ENCODE data around the gene HOXC6.

HOXC6 gene

DNA sequence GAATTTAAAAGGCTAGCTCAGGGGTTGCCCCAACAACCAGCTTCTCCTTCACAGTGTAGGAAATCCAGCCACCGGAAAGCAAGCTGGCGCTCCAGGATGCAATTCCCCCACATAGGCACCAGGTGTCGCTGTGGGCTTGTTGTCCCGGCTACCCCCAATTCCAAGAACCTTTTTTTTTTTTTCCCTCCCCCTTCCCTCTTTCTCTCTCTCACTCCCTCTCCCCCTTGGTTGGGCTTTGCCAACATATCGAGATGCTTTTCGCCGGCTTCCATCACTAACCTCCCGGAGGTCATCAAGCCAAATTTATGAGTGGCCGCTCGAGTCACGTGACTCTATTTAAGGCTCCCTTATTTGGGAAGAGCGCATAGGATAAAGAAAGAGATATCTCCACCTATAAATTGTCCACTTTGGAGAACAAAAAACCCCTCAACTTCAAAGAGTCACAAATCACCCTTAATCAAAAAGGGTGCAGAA is 4.4 kb downstream of the HOXC6 start, which contains the start of gene HOXC5 (continued):
- TF ChIP-seq SALL2 (tag by site-specific recombination; IDR thresholded peaks at IDR 0.05; ENCODE audit: borderline replicate concordance) (no peak), ZNF768 (tag by site-specific recombination; IDR thresholded peaks at IDR 0.05) (no peak), KLF7 (tag by site-specific recombination; IDR thresholded peaks at IDR 0.05; ENCODE audit: borderline replicate concordance) (peak; percentile 49; the same call in 1 of the 2 replicates), SP2 (tag by site-specific recombination; IDR thresholded peaks at IDR 0.05) (peak; percentile 67), ZNF248 (tag by site-specific recombination; IDR thresholded peaks at IDR 0.05) (no peak), ZNF624 (tag by site-specific recombination; IDR thresholded peaks at IDR 0.05) (no peak), ZNF19 (tag by site-specific recombination; IDR thresholded peaks at IDR 0.05; ENCODE audit: low read depth) (no peak)
- TF ChIP-seq, protein P1, sequence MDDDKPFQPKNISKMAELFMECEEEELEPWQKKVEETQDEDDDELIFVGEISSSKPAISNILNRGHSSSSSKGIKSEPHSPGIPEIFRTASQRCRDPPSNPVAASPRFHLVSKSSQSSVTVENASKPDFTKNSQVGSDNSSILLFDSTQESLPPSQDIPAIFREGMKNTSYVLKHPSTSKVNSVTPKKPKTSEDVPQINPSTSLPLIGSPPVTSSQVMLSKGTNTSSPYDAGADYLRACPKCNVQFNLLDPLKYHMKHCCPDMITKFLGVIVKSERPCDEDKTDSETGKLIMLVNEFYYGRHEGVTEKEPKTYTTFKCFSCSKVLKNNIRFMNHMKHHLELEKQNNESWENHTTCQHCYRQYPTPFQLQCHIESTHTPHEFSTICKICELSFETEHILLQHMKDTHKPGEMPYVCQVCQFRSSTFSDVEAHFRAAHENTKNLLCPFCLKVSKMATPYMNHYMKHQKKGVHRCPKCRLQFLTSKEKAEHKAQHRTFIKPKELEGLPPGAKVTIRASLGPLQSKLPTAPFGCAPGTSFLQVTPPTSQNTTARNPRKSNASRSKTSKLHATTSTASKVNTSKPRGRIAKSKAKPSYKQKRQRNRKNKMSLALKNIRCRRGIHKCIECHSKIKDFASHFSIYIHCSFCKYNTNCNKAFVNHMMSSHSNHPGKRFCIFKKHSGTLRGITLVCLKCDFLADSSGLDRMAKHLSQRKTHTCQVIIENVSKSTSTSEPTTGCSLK (tag by site-specific recombination; IDR thresholded peaks at IDR 0.05): no peak
- TF ChIP-seq, protein P2, sequence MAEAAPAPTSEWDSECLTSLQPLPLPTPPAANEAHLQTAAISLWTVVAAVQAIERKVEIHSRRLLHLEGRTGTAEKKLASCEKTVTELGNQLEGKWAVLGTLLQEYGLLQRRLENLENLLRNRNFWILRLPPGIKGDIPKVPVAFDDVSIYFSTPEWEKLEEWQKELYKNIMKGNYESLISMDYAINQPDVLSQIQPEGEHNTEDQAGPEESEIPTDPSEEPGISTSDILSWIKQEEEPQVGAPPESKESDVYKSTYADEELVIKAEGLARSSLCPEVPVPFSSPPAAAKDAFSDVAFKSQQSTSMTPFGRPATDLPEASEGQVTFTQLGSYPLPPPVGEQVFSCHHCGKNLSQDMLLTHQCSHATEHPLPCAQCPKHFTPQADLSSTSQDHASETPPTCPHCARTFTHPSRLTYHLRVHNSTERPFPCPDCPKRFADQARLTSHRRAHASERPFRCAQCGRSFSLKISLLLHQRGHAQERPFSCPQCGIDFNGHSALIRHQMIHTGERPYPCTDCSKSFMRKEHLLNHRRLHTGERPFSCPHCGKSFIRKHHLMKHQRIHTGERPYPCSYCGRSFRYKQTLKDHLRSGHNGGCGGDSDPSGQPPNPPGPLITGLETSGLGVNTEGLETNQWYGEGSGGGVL (tag by site-specific recombination; IDR thresholded peaks at IDR 0.05): peak; percentile 96
- TF ChIP-seq, protein P3, sequence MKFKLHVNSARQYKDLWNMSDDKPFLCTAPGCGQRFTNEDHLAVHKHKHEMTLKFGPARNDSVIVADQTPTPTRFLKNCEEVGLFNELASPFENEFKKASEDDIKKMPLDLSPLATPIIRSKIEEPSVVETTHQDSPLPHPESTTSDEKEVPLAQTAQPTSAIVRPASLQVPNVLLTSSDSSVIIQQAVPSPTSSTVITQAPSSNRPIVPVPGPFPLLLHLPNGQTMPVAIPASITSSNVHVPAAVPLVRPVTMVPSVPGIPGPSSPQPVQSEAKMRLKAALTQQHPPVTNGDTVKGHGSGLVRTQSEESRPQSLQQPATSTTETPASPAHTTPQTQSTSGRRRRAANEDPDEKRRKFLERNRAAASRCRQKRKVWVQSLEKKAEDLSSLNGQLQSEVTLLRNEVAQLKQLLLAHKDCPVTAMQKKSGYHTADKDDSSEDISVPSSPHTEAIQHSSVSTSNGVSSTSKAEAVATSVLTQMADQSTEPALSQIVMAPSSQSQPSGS (tag by site-specific recombination; IDR thresholded peaks at IDR 0.05; ENCODE audit: low read depth): no peak
- TF ChIP-seq, protein P4, sequence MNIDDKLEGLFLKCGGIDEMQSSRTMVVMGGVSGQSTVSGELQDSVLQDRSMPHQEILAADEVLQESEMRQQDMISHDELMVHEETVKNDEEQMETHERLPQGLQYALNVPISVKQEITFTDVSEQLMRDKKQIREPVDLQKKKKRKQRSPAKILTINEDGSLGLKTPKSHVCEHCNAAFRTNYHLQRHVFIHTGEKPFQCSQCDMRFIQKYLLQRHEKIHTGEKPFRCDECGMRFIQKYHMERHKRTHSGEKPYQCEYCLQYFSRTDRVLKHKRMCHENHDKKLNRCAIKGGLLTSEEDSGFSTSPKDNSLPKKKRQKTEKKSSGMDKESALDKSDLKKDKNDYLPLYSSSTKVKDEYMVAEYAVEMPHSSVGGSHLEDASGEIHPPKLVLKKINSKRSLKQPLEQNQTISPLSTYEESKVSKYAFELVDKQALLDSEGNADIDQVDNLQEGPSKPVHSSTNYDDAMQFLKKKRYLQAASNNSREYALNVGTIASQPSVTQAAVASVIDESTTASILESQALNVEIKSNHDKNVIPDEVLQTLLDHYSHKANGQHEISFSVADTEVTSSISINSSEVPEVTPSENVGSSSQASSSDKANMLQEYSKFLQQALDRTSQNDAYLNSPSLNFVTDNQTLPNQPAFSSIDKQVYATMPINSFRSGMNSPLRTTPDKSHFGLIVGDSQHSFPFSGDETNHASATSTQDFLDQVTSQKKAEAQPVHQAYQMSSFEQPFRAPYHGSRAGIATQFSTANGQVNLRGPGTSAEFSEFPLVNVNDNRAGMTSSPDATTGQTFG (tag by site-specific recombination; IDR thresholded peaks at IDR 0.05; ENCODE audit: borderline replicate concordance): no peak; the same call in 1 of the 2 replicates

DNA sequence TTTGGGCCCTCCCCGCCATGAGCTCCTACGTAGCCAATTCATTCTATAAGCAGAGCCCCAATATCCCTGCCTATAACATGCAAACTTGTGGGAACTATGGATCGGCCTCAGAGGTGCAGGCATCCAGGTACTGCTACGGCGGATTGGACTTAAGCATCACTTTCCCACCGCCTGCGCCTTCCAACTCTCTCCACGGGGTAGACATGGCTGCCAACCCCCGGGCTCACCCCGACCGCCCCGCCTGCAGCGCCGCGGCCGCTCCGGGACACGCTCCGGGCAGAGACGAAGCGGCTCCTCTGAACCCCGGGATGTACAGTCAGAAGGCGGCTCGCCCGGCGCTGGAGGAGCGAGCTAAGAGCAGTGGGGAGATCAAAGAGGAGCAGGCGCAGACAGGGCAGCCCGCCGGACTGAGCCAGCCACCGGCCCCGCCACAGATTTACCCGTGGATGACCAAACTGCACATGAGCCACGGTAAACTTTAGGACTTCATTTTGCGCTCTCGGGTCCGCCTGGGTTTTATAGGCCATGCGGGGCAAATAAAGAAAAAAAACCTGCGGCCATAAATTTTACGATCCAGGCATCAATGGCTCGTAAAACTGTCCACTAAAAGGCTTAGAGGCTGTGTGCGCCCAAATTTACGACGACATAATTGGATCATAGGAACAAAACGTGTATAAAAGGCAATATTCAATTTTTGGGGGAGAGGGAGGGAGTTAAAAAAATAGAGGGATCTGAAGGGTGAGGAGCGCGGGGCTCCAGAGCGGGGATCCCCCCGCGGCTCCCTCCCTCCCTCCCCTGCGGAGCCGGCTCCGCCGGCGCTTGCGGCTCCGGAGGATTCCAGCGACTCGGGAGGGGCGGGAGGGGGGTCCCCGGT is 5.1 kb downstream of the HOXC6 start:
- ChIA-PET CTCF (interaction anchor here (0.6 to 5.4 kb wide), 31 partner anchors 8 to 334 kb away, joined by 3 to 109 read pairs (median 6); partner anchors contain the start of genes HOXC4, HOXC8 and SMUG1), POLR2A (interaction anchor here (0.7 to 5.0 kb wide), 18 partner anchors 16 to 181 kb away, joined by 3 to 22 read pairs (median 4); partner anchors contain the start of genes HOXC13, HOXC4, HOXC8 and HOXC9)
- peaks cover 4 to 13% of the 10 kb centered on the region in 2 experiments; a peak in 2 of 3 replicates for H3K36me3 ChIP-seq (ENCODE audit: control insufficient read depth in 2 of 2, insufficient read depth in 1 of 2, low read length in 2 of 2)
- H3K4me3 ChIP-seq (ENCODE audit: low read depth, low read length): peak overlapping the region; percentile 29
- peak overlapping the region; percentile 100 for H3K27ac ChIP-seq (ENCODE audit: extremely low read depth, low read depth, low read length)
- H3K9me3 ChIP-seq (ENCODE audit: control insufficient read depth, insufficient read depth, low read depth, low read length): no peaks in the 10 kb centered on the region
- peaks cover 44% of the 10 kb centered on the region for H3K4me1 ChIP-seq (ENCODE audit: control insufficient read depth, insufficient read depth, low read length)
- TF ChIP-seq ZNF707 (tag by site-specific recombination; IDR thresholded peaks at IDR 0.05) (no peak), ZNF544 (tag by site-specific recombination; IDR thresholded peaks at IDR 0.05) (no peak), ZNF555 (tag by site-specific recombination; conservative IDR thresholded peaks at IDR 0.05) (no peak), ZNF768 (tag by site-specific recombination; IDR thresholded peaks at IDR 0.05) (no peak), ZBTB21 (tag by site-specific recombination; IDR thresholded peaks at IDR 0.05) (peak; percentile 80), GLIS2 (tag by site-specific recombination; IDR thresholded peaks at IDR 0.05) (peak; percentile 86), BCL11A (tag by site-specific recombination; IDR thresholded peaks at IDR 0.05; ENCODE audit: low read depth) (peak; percentile 98), TRIM28 (IDR thresholded peaks at IDR 0.05; ENCODE audit: borderline replicate concordance, low read length) (no peak), TCF7L2 (IDR thresholded peaks at IDR 0.05; ENCODE audit: borderline replicate concordance, low read depth, low read length) (peak; percentile 98), ZNF654 (tag by site-specific recombination; IDR thresholded peaks at IDR 0.05; ENCODE audit: low read depth) (peak; percentile 27; the same call in 1 of the 2 replicates), ZNF274 (IDR thresholded peaks at IDR 0.05; ENCODE audit: low read length) (no peak), ZNF274 (tag by site-specific recombination; IDR thresholded peaks at IDR 0.05; ENCODE audit: borderline replicate concordance) (no peak)
- TF ChIP-seq, protein P5, sequence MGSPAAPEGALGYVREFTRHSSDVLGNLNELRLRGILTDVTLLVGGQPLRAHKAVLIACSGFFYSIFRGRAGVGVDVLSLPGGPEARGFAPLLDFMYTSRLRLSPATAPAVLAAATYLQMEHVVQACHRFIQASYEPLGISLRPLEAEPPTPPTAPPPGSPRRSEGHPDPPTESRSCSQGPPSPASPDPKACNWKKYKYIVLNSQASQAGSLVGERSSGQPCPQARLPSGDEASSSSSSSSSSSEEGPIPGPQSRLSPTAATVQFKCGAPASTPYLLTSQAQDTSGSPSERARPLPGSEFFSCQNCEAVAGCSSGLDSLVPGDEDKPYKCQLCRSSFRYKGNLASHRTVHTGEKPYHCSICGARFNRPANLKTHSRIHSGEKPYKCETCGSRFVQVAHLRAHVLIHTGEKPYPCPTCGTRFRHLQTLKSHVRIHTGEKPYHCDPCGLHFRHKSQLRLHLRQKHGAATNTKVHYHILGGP (tag by site-specific recombination; IDR thresholded peaks at IDR 0.05): peak; percentile 89
